WTC11 (cell line): ENCODE measurements around the gene LHFPL6.

Source experiments
- CBFB ChIP-seq: sonication (generic); formaldehyde crosslinking; IDR thresholded peaks from 2 replicates; pipeline ENCODE4 v1.8.1; 2022; ENCODE audit warnings: mild to moderate bottlenecking, low read depth, missing genetic modification reagents
- ZNF121 ChIP-seq: sonication (generic); formaldehyde crosslinking; IDR thresholded peaks from 2 replicates; pipeline ENCODE4 v1.8.0; 2023; ENCODE audit warnings: missing genetic modification reagents
- TF ChIP-seq, protein P1 (sequence below): fragments of 200-600 bp; IDR thresholded peaks from 2 replicates; pipeline ENCODE4 v1.8.0; 2022; ENCODE audit warnings: antibody characterized with exemption

DNA sequence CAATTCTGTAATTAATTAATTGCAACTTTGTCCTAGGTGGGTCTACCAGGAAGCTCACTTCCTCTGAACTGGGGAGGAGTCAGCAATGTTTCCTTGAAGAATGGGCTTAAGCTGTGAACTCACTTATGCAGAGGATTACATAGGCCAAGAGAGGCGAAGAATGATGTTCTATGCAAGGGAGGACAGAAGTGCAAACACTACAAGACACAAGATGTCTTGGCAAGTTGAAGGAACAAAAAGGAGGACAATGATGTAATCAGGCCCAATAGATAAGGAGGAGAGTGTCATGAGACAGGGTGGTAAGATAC, 275.9 kb downstream of the LHFPL6 start:
- TF ChIP-seq, protein P1, sequence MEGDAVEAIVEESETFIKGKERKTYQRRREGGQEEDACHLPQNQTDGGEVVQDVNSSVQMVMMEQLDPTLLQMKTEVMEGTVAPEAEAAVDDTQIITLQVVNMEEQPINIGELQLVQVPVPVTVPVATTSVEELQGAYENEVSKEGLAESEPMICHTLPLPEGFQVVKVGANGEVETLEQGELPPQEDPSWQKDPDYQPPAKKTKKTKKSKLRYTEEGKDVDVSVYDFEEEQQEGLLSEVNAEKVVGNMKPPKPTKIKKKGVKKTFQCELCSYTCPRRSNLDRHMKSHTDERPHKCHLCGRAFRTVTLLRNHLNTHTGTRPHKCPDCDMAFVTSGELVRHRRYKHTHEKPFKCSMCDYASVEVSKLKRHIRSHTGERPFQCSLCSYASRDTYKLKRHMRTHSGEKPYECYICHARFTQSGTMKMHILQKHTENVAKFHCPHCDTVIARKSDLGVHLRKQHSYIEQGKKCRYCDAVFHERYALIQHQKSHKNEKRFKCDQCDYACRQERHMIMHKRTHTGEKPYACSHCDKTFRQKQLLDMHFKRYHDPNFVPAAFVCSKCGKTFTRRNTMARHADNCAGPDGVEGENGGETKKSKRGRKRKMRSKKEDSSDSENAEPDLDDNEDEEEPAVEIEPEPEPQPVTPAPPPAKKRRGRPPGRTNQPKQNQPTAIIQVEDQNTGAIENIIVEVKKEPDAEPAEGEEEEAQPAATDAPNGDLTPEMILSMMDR: no peak
- TF ChIP-seq ZNF121 (no peak), CBFB (no peak)
